ENCODE results near the gene ANKRD10.
A peak's percentile ranks its signal among the peaks of the same experiment; 100 is the strongest.

The ANKRD10 gene

GRCh38 chr13:110915874-110916206, 971 bp upstream of the ANKRD10 start:
- H3K4me3 ChIP-seq (ENCODE audit: insufficient read depth, low read length, poor library complexity, severe bottlenecking): peak overlapping the region; percentile 81

DNA sequence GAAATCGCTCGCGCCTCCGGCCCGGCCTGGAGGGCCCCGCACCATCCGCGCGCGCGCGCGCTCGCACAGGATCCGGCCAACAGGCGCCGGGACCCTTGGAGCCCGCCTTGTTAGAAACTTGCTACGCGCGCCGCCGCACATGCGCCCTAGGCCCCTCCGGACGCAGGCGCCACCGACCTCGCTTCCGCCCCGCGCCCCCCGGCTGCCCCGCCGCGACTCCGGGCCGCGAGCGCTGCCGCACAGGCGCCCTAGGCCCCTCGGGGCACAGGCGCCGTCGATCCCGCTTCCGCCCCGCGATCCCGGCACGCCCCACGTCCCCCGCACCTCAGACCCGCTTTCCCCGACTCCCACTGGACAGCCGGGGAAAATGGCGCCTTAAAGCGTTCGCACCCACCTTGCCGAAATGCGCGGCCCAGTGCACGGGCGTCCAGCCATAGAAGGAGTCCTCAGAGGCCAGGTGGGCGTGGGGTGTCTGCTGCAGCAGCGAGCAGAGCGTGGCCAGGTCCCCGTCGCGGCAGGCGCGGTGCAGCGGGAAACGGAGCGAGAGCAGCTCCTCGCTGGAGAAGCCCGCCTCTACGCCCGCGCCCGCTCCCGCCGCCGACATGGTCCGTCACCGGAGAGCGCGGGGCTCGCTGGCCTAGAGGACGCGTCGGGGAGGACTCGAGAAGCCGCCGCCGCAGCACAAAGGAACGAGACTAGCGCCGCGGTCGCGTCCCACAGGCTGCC, 375 bp downstream of the ANKRD10 start:
- H3K4me3 ChIP-seq (ENCODE audit: insufficient read depth, low read length, poor library complexity, severe bottlenecking): peak overlapping the region; percentile 81
- H2AFZ ChIP-seq (ENCODE audit: low read depth, low read length, severe bottlenecking): peak overlapping the region; percentile 61
- H3K36me3 ChIP-seq (ENCODE audit: low read length): peaks cover 4% of the 10 kb centered on the region
- peaks cover 23% of the 10 kb centered on the region for H4K20me1 ChIP-seq (ENCODE audit: low read depth, low read length)
- TF ChIP-seq, protein P1, sequence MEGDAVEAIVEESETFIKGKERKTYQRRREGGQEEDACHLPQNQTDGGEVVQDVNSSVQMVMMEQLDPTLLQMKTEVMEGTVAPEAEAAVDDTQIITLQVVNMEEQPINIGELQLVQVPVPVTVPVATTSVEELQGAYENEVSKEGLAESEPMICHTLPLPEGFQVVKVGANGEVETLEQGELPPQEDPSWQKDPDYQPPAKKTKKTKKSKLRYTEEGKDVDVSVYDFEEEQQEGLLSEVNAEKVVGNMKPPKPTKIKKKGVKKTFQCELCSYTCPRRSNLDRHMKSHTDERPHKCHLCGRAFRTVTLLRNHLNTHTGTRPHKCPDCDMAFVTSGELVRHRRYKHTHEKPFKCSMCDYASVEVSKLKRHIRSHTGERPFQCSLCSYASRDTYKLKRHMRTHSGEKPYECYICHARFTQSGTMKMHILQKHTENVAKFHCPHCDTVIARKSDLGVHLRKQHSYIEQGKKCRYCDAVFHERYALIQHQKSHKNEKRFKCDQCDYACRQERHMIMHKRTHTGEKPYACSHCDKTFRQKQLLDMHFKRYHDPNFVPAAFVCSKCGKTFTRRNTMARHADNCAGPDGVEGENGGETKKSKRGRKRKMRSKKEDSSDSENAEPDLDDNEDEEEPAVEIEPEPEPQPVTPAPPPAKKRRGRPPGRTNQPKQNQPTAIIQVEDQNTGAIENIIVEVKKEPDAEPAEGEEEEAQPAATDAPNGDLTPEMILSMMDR (IDR thresholded peaks at IDR 0.05; ENCODE audit: insufficient read depth, low read length, poor library complexity, severe bottlenecking): no peak
- TF ChIP-seq EZH2phosphoT487 (conservative IDR thresholded peaks at IDR 0.05; ENCODE audit: low read length): no peak
- H3K27me3 ChIP-seq (ENCODE audit: low read length): no peaks in the 10 kb centered on the region
- peaks cover 51% of the 10 kb centered on the region for H3K79me2 ChIP-seq (ENCODE audit: insufficient read depth, low read length)
- peak overlapping the region; percentile 99 for H3K9ac ChIP-seq (ENCODE audit: low read length)
- H3F3A ChIP-seq (ENCODE audit: insufficient read depth): peaks cover 11% of the 10 kb centered on the region
- no peaks in the 10 kb centered on the region for H3K9me2 ChIP-seq (replicated peaks; ENCODE audit: insufficient read depth, low read length)
- H3K9me3 ChIP-seq (ENCODE audit: insufficient read depth, low read length): no peaks in the 10 kb centered on the region
- peak overlapping the region; percentile 90 for H3K4me2 ChIP-seq (ENCODE audit: low read depth, low read length, poor library complexity, severe bottlenecking)
- peak overlapping the region; percentile 87 for H3K27ac ChIP-seq (ENCODE audit: low read depth, low read length)

More at GRCh38 chr13:110915874-110916206, 971 bp upstream of the ANKRD10 start:
- no peak for TF ChIP-seq EZH2phosphoT487 (conservative IDR thresholded peaks at IDR 0.05; ENCODE audit: low read length)
- TF ChIP-seq, protein P1 (IDR thresholded peaks at IDR 0.05; ENCODE audit: insufficient read depth, low read length, poor library complexity, severe bottlenecking): no peak
- H3K27ac ChIP-seq (ENCODE audit: low read depth, low read length): peak overlapping the region; percentile 60
- H3K4me2 ChIP-seq (ENCODE audit: low read depth, low read length, poor library complexity, severe bottlenecking): peak overlapping the region; percentile 67
- H3K36me3 ChIP-seq (ENCODE audit: low read length): no peaks in the 10 kb centered on the region
- no peaks in the 10 kb centered on the region for H3K9me2 ChIP-seq (replicated peaks; ENCODE audit: insufficient read depth, low read length)
- peak overlapping the region; percentile 99 for H3K9ac ChIP-seq (ENCODE audit: low read length)
- H3K79me2 ChIP-seq (ENCODE audit: insufficient read depth, low read length): peaks cover 37% of the 10 kb centered on the region
- H3K9me3 ChIP-seq (ENCODE audit: insufficient read depth, low read length): no peaks in the 10 kb centered on the region
- peaks cover 18% of the 10 kb centered on the region for H4K20me1 ChIP-seq (ENCODE audit: low read depth, low read length)
- H2AFZ ChIP-seq (ENCODE audit: low read depth, low read length, severe bottlenecking): peak overlapping the region; percentile 92
- peaks cover 11% of the 10 kb centered on the region for H3F3A ChIP-seq (ENCODE audit: insufficient read depth)
- no peaks in the 10 kb centered on the region for H3K27me3 ChIP-seq (ENCODE audit: low read length)

- H3K4me3 ChIP-seq (ENCODE audit: insufficient read depth, low read length, poor library complexity, severe bottlenecking): peak overlapping the region; percentile 81
These were observed 863 bp downstream of the ANKRD10 start for GRCh38 chr13:110914081-110914330.

More at GRCh38 chr13:110914081-110914330, 863 bp downstream of the ANKRD10 start:
- Histone ChIP-seq H3K79me2 (ENCODE audit: insufficient read depth, low read length) (peaks cover 56% of the 10 kb centered on the region), H3F3A (ENCODE audit: insufficient read depth) (peaks cover 11% of the 10 kb centered on the region), H3K4me2 (ENCODE audit: low read depth, low read length, poor library complexity, severe bottlenecking) (peak overlapping the region; percentile 90), H3K27ac (ENCODE audit: low read depth, low read length) (peak overlapping the region; percentile 87), H3K36me3 (ENCODE audit: low read length) (peaks cover 6% of the 10 kb centered on the region), H4K20me1 (ENCODE audit: low read depth, low read length) (peaks cover 24% of the 10 kb centered on the region), H2AFZ (ENCODE audit: low read depth, low read length, severe bottlenecking) (no peak overlapping the region), H3K9me2 (replicated peaks; ENCODE audit: insufficient read depth, low read length) (no peaks in the 10 kb centered on the region), H3K27me3 (ENCODE audit: low read length) (no peaks in the 10 kb centered on the region), H3K9ac (ENCODE audit: low read length) (peak overlapping the region; percentile 99), H3K9me3 (ENCODE audit: insufficient read depth, low read length) (no peaks in the 10 kb centered on the region)
- TF ChIP-seq EZH2phosphoT487 (conservative IDR thresholded peaks at IDR 0.05; ENCODE audit: low read length): no peak
- TF ChIP-seq, protein P1 (IDR thresholded peaks at IDR 0.05; ENCODE audit: insufficient read depth, low read length, poor library complexity, severe bottlenecking): no peak
